Large intestine (tissue), 12 donors: ENCODE results near the gene ADAMTS3. TPM values are rescaled to one million over a fixed set of nuclear protein-coding genes. Genes with fewer than 3 reads are reported as not detected.

Source experiments
- DNase-seq, 2 donors: peaks; one replicate each; pipeline versions ENCODE4 v3.0.0 to v3.0.0-alpha.2; 2013
- H3K27ac ChIP-seq: one replicate; pipeline ENCODE4 v1.5.1; 2013; ENCODE audit warnings: low read length
- H3K27me3 ChIP-seq: 2 replicates; pipeline ENCODE4 v1.6.1; 2013; ENCODE audit warnings: low read length; ENCODE audit not compliant: control insufficient read depth, insufficient read depth
- H3K36me3 ChIP-seq: 2 replicates; pipeline ENCODE4 v1.6.1; 2013; ENCODE audit warnings: low read length; ENCODE audit not compliant: control insufficient read depth, insufficient read depth
- H3K4me1 ChIP-seq: one replicate; pipeline ENCODE4 v1.6.1; 2013; ENCODE audit warnings: low read length; ENCODE audit not compliant: control insufficient read depth, insufficient read depth
- H3K4me3 ChIP-seq: one replicate; pipeline ENCODE4 v1.5.1; 2013; ENCODE audit warnings: low read length
- H3K9me3 ChIP-seq: one replicate; pipeline ENCODE4 v1.6.1; 2013; ENCODE audit warnings: mild to moderate bottlenecking, low read depth, low read length, moderate library complexity; ENCODE audit not compliant: control insufficient read depth
- whole genome bisulfite sequencing: methylation state at CpG from one replicate; pipeline ENCODE4 v1.1.5; 2013; ENCODE audit warnings: low lambda C conversion rate; ENCODE audit not compliant: insufficient coverage; 5-methylcytosine and 5-hydroxymethylcytosine counted together
- long read RNA-seq, 11 donors: transcript quantifications; one replicate each; lab custom pipeline, GENCODE V29; 2026
- polyA plus RNA-seq: library from polyadenylated mRNA; unstranded; fragments of 120-200 nt; gene quantifications from one replicate; pipeline ENCODE4 v1.2.1, GENCODE V29; 2013

Gene ADAMTS3
- 2.2 TPM for polyA plus RNA-seq
- long read RNA-seq, donor 1 = 0 reads
- long read RNA-seq, donor 2 = 0 reads
- long read RNA-seq, donor 3 = 0 reads
- long read RNA-seq, donor 4 = 0 reads
- long read RNA-seq, donor 5 = 0 reads
- long read RNA-seq, donor 6 = 0 reads
- long read RNA-seq, donor 7 = 0 reads
- long read RNA-seq, donor 8 = 0 reads
- long read RNA-seq, donor 9 = 0 reads
- long read RNA-seq, donor 10, full-length matches to known transcripts = 1 of 1 reads
- long read RNA-seq, donor 10, partial matches to known transcripts = 0 of 1 reads
- long read RNA-seq, donor 10, other reads (novel, unspliced or antisense) = 0 of 1 reads
- long read RNA-seq, donor 11 = 0 reads

GRCh38 chr4:72568959-72569718 is at the start of gene ADAMTS3:
Gene ADAMTS3 (minus strand): TSS chr4:72569221. CDS start chr4:72568762, 459 bp downstream.
- Histone ChIP-seq H3K9me3 (no peaks in the 10 kb centered on the region), H3K36me3 (no peaks in the 10 kb centered on the region), H3K27me3 (peaks cover 25% of the 10 kb centered on the region), H3K4me1 (no peaks in the 10 kb centered on the region), H3K27ac (peak within 1 kb of the TSS; percentile 51), H3K4me3 (peak within 1 kb of the TSS; percentile 56)
- WGBS = no CpG with 5 or more reads among the region's 59 CpGs
- DNase-seq = peak; percentile 26 to 59

GRCh38 chr4:72613959-72614358 is 44.9 kb upstream of the ADAMTS3 start:
- WGBS = 100% methylated on average over 1 of the region's 2 CpGs
- DNase-seq = no peak
- Histone ChIP-seq H3K4me1 (no peaks in the 10 kb centered on the region), H3K4me3 (no peak overlapping the region), H3K36me3 (no peaks in the 10 kb centered on the region), H3K9me3 (no peaks in the 10 kb centered on the region), H3K27me3 (no peaks in the 10 kb centered on the region), H3K27ac (no peak overlapping the region)

- Histone ChIP-seq H3K27me3 (no peaks in the 10 kb centered on the region), H3K27ac (no peak overlapping the region), H3K4me1 (no peaks in the 10 kb centered on the region), H3K4me3 (no peak overlapping the region), H3K36me3 (no peaks in the 10 kb centered on the region), H3K9me3 (no peaks in the 10 kb centered on the region)
- DNase-seq = no peak
- no CpG with 5 or more reads among the region's 2 CpGs for WGBS
Observed at GRCh38 chr4:72606751-72607150, 37.7 kb upstream of the ADAMTS3 start.

GRCh38 chr4:72604324-72604723 is 35.3 kb upstream of the ADAMTS3 start:
- no peak overlapping the region for H3K4me3 ChIP-seq
- no peaks in the 10 kb centered on the region for H3K36me3 ChIP-seq
- H3K27me3 ChIP-seq = no peaks in the 10 kb centered on the region
- no peaks in the 10 kb centered on the region for H3K4me1 ChIP-seq
- DNase-seq = no peak
- no CpG with 5 or more reads among the region's 2 CpGs for WGBS
- no peak overlapping the region for H3K27ac ChIP-seq
- no peaks in the 10 kb centered on the region for H3K9me3 ChIP-seq

- Histone ChIP-seq H3K27ac (no peak overlapping the region), H3K4me1 (no peaks in the 10 kb centered on the region), H3K9me3 (no peaks in the 10 kb centered on the region), H3K4me3 (no peak overlapping the region), H3K36me3 (no peaks in the 10 kb centered on the region), H3K27me3 (no peaks in the 10 kb centered on the region)
- DNase-seq = no peak
- WGBS = 67% methylated on average over 1 of the region's 3 CpGs
Observed at GRCh38 chr4:72602396-72603376, 33.7 kb upstream of the ADAMTS3 start.

GRCh38 chr4:72591547-72592454 is 22.8 kb upstream of the ADAMTS3 start:
- Histone ChIP-seq H3K27me3 (no peaks in the 10 kb centered on the region), H3K27ac (no peak overlapping the region), H3K9me3 (no peaks in the 10 kb centered on the region), H3K36me3 (no peaks in the 10 kb centered on the region), H3K4me1 (no peaks in the 10 kb centered on the region), H3K4me3 (no peak overlapping the region)
- 0% methylated on average over 1 of the region's 11 CpGs for WGBS
- DNase-seq = no peak

- no peaks in the 10 kb centered on the region for H3K4me1 ChIP-seq
- DNase-seq = no peak
- H3K4me3 ChIP-seq = no peak overlapping the region
- no peaks in the 10 kb centered on the region for H3K27me3 ChIP-seq
- WGBS = no CpG with 5 or more reads among the region's 2 CpGs
- H3K27ac ChIP-seq = no peak overlapping the region
- H3K9me3 ChIP-seq = no peaks in the 10 kb centered on the region
- H3K36me3 ChIP-seq = no peaks in the 10 kb centered on the region
Observed at GRCh38 chr4:72587334-72587733, 18.3 kb upstream of the ADAMTS3 start.

- Histone ChIP-seq H3K9me3 (no peaks in the 10 kb centered on the region), H3K27ac (no peak overlapping the region), H3K4me3 (no peak overlapping the region), H3K4me1 (no peaks in the 10 kb centered on the region), H3K27me3 (no peaks in the 10 kb centered on the region), H3K36me3 (no peaks in the 10 kb centered on the region)
- no peak for DNase-seq
- no CpG with 5 or more reads among the region's 2 CpGs for WGBS
Observed at GRCh38 chr4:72582853-72583252, 13.8 kb upstream of the ADAMTS3 start.

GRCh38 chr4:72577211-72577610 is 8.2 kb upstream of the ADAMTS3 start:
- Histone ChIP-seq H3K27me3 (no peaks in the 10 kb centered on the region), H3K27ac (no peak overlapping the region), H3K4me3 (no peak overlapping the region), H3K9me3 (no peaks in the 10 kb centered on the region), H3K36me3 (no peaks in the 10 kb centered on the region), H3K4me1 (no peaks in the 10 kb centered on the region)
- DNase-seq = no peak
- WGBS = no CpG with 5 or more reads among the region's 6 CpGs
